A673 (cell line): ENCODE results near the gene CHID1. TPM values are rescaled to one million over a fixed set of nuclear protein-coding genes. Genes with fewer than 3 reads are reported as not detected.
A peak's percentile ranks its signal among the peaks of the same experiment; 100 is the strongest.

Experiments used
- BruUV-seq: library from RNA; stranded (reverse); fragments of 400-500 nt; replicated peaks from 2 replicates; lab custom pipeline; 2021; lab: Mats Ljungman, UMichigan
- CTCF ChIA-PET: fragments of 300-600 bp; sonication (Branson Sonifier 250); formaldehyde crosslinking; loops from one replicate; lab custom pipeline; 2022; ENCODE audit warnings: antibody characterized with exemption; lab: Charles Lee
- POLR2A ChIA-PET: fragments of 300-600 bp; sonication (Branson Sonifier 250); formaldehyde crosslinking; loops from one replicate; lab custom pipeline; 2022; ENCODE audit warnings: antibody characterized with exemption; ENCODE audit not compliant: low non-redundant PET; lab: Charles Lee
- DNase-seq: peaks from one replicate; pipeline ENCODE4 v3.0.0-alpha.2; 2015; ENCODE audit warnings: low spot score
- H3K27ac ChIP-seq: fragments of 200-600 bp; sonication (generic); 2 replicates; pipeline ENCODE4 v1.5.1; 2016; ENCODE audit warnings: mixed run types, low read depth, mild to moderate bottlenecking, mixed read lengths, antibody characterized with exemption, low read length; ENCODE audit not compliant: poor library complexity, severe bottlenecking
- H3K27me3 ChIP-seq: fragments of 200-600 bp; sonication (generic); replicated peaks from 2 replicates; pipeline ENCODE4 v1.6.1; 2017; ENCODE audit warnings: mixed run types, low read depth, mild to moderate bottlenecking, mixed read lengths, antibody characterized with exemption, low read length; ENCODE audit not compliant: insufficient read depth, poor library complexity
- H3K36me3 ChIP-seq: fragments of 200-600 bp; sonication (generic); 2 replicates; pipeline ENCODE4 v1.6.1; 2016; ENCODE audit warnings: mixed run types, mild to moderate bottlenecking, mixed read lengths, antibody characterized with exemption, low read length; ENCODE audit not compliant: insufficient read depth, poor library complexity, severe bottlenecking
- H3K4me1 ChIP-seq: fragments of 200-600 bp; sonication (generic); 2 replicates; pipeline ENCODE4 v1.6.1; 2017; ENCODE audit warnings: mixed run types, mild to moderate bottlenecking, mixed read lengths, antibody characterized with exemption, low read length; ENCODE audit not compliant: insufficient read depth, poor library complexity, severe bottlenecking
- H3K4me3 ChIP-seq: fragments of 200-600 bp; sonication (generic); 2 replicates; pipeline ENCODE4 v1.5.1; 2016; ENCODE audit warnings: low read depth, mixed run types, mild to moderate bottlenecking, mixed read lengths, low read length; ENCODE audit not compliant: poor library complexity, severe bottlenecking
- H3K9me3 ChIP-seq: fragments of 200-600 bp; sonication (generic); 2 replicates; pipeline ENCODE4 v1.6.1; 2016; ENCODE audit warnings: mixed run types, low read depth, mild to moderate bottlenecking, mixed read lengths, antibody characterized with exemption, low read length; ENCODE audit not compliant: poor library complexity, severe bottlenecking
- CTCF ChIP-seq: fragments of 300-800, 200-600 bp; sonication (generic); conservative IDR thresholded peaks from 2 replicates; pipeline ENCODE4 v1.5.1; 2017; ENCODE audit warnings: low read depth, mild to moderate bottlenecking, antibody characterized with exemption, low read length, moderate library complexity, mixed read lengths
- EZH2 ChIP-seq: fragments of 200-600 bp; sonication (generic); IDR thresholded peaks from 2 replicates; pipeline ENCODE4 v1.6.1; 2017; ENCODE audit warnings: borderline replicate concordance, low read depth, mild to moderate bottlenecking, mixed read lengths, antibody characterized with exemption, low read length; ENCODE audit not compliant: poor library complexity, severe bottlenecking
- intact Hi-C: fragments of 100-400 bp; cut with micrococcal nuclease; formaldehyde crosslinking; loops from one replicate; pipeline ENCODE4 v1.10.0; 2022; ENCODE audit not compliant: unreplicated experiment
- total RNA-seq: library from RNA; stranded (reverse); gene quantifications from 2 replicates; pipeline ENCODE4 v1.2.3, GENCODE V29; 2021

The CHID1 gene
- total RNA-seq, 1 experiment from 2014 or later = 105 TPM

GRCh38 chr11:827146-827896, 83.3 kb downstream of the CHID1 start:
- H3K27me3 ChIP-seq = no peaks in the 10 kb centered on the region
- TF ChIP-seq CTCF (no peak), EZH2 (no peak)
- H3K4me1 ChIP-seq = peaks cover 23% of the 10 kb centered on the region
- peaks cover 4% of the 10 kb centered on the region for H3K36me3 ChIP-seq
- ChIA-PET POLR2A (no interaction called here), CTCF (no interaction called here)
- no peak overlapping the region for H3K27ac ChIP-seq
- intact Hi-C loops = no loop called here
- no peak for DNase-seq
- no TSS peak for BruUV-seq
- peak overlapping the region; percentile 35 for H3K4me3 ChIP-seq
- H3K9me3 ChIP-seq = no peaks in the 10 kb centered on the region

GRCh38 chr11:826836-827145, 83.8 kb downstream of the CHID1 start:
- DNase-seq = no peak
- no TSS peak for BruUV-seq
- Histone ChIP-seq H3K9me3 (no peaks in the 10 kb centered on the region), H3K4me1 (peaks cover 18% of the 10 kb centered on the region), H3K4me3 (peak overlapping the region; percentile 35), H3K27me3 (no peaks in the 10 kb centered on the region), H3K36me3 (peaks cover 4% of the 10 kb centered on the region), H3K27ac (no peak overlapping the region)
- intact Hi-C loops = no loop called here
- POLR2A ChIA-PET = no interaction called here
- CTCF ChIA-PET = no interaction called here
- TF ChIP-seq EZH2 = no peak
- no peak for TF ChIP-seq CTCF

GRCh38 chr11:826227-826621, 84.4 kb downstream of the CHID1 start:
- ChIA-PET CTCF (no interaction called here), POLR2A (no interaction called here)
- Histone ChIP-seq H3K27me3 (no peaks in the 10 kb centered on the region), H3K4me3 (no peak overlapping the region), H3K9me3 (no peaks in the 10 kb centered on the region), H3K36me3 (peaks cover 4% of the 10 kb centered on the region), H3K4me1 (peaks cover 18% of the 10 kb centered on the region), H3K27ac (no peak overlapping the region)
- DNase-seq = no peak
- BruUV-seq = no TSS peak
- intact Hi-C loops = no loop called here
- TF ChIP-seq CTCF (no peak), EZH2 (no peak)
